Aorta (tissue), 5 donors: Measurements from ENCODE around the gene PARD3. TPM values are rescaled to one million over a fixed set of nuclear protein-coding genes. Genes with fewer than 3 reads are reported as not detected.

Experiments used
- ATAC-seq: fragments of 200-7000 bp; cut with Tn5 transposase; one replicate; pipeline ENCODE4 v1.9.1; 2022; ENCODE audit warnings: moderate library complexity; ENCODE audit not compliant: low FRiP score
- DNase-seq, 2 donors: peaks; one replicate each; pipeline ENCODE4 v3.0.0-alpha.2; 2020
- H3K27ac ChIP-seq, 2 donors: one replicate each; pipeline ENCODE4 v1.5.1; 2013; ENCODE audit warnings: low read length in 2 of 2, mild to moderate bottlenecking in 2 of 2, moderate library complexity in 2 of 2, control low read depth in 1 of 2, inconsistent platforms in 1 of 2, low read depth in 1 of 2
- H3K27me3 ChIP-seq, 2 donors: one replicate each; pipeline ENCODE4 v1.6.1; 2013; ENCODE audit warnings: control low read depth in 1 of 2, low read length in 1 of 2, mild to moderate bottlenecking in 1 of 2, moderate library complexity in 1 of 2; ENCODE audit not compliant: insufficient read depth in 2 of 2, control insufficient read depth in 1 of 2
- H3K36me3 ChIP-seq, 2 donors: one replicate each; pipeline ENCODE4 v1.6.1; 2013; ENCODE audit warnings: control low read depth in 1 of 2, low read length in 1 of 2, mild to moderate bottlenecking in 1 of 2; ENCODE audit not compliant: insufficient read depth in 2 of 2, control insufficient read depth in 1 of 2
- H3K4me1 ChIP-seq, 2 donors: one replicate each; pipeline ENCODE4 v1.6.1; 2013; ENCODE audit warnings: low read length in 2 of 2, control low read depth in 1 of 2, mild to moderate bottlenecking in 1 of 2, moderate library complexity in 1 of 2; ENCODE audit not compliant: insufficient read depth in 2 of 2, control insufficient read depth in 1 of 2
- H3K4me3 ChIP-seq, 2 donors: one replicate each; pipeline ENCODE4 v1.5.1; 2013; ENCODE audit warnings: low read length in 2 of 2, control low read depth in 1 of 2, mild to moderate bottlenecking in 1 of 2
- H3K9me3 ChIP-seq: one replicate; pipeline ENCODE4 v1.6.1; 2013; ENCODE audit warnings: mild to moderate bottlenecking, low read length; ENCODE audit not compliant: control insufficient read depth
- WGBS, 2 donors: extraction: QIAGEN DNeasy Blood & Tissue Kit; methylation state at CpG; one replicate each; pipeline ENCODE4 v1.1.7; 2013; 5-methylcytosine and 5-hydroxymethylcytosine counted together
- intact Hi-C, 2 donors: fragments of 100-400 bp; cut with DNase I; formaldehyde crosslinking; loops; one replicate each; pipeline versions ENCODE4 v1.14.2 to v1.15.0; 2022
- polyA plus RNA-seq, 2 donors: library from polyadenylated mRNA; stranded (reverse); fragments of 200-250 nt; gene quantifications; one replicate each; pipeline ENCODE4 v1.2.3, GENCODE V29; 2013
- total RNA-seq, 2 donors: library from RNA; stranded (reverse); fragmentation: NEBNext Ultra II Directional; extraction: Animal tissue kit (Norgen Biotek cat#: 25700); gene quantifications; one replicate each; pipeline ENCODE4 v1.2.1, GENCODE V29; 2021
- donor health status: healthy with polysubstance abuse.
- donor health status: Bipolar disorder and iron deficiency.
- donor health status: DM: no; HTN: no; CAD: no.
- donor health status: DM: no; HTN: no; CAD: no.
- donor health status: DM: yes; HTN: yes; CAD: no.

PARD3 gene
- total and polyA plus RNA-seq, 4 donors: 6.4 to 33.0 (median 28.7) TPM

GRCh38 chr10:34107626-34108516 lies 707.2 kb downstream of the PARD3 start:
- H3K27ac ChIP-seq: no peak overlapping the region
- no peaks in the 10 kb centered on the region for H3K27me3 ChIP-seq
- H3K36me3 ChIP-seq: no peaks in the 10 kb centered on the region
- intact Hi-C loops: loop anchor here in 1 of 2 donors (10.0 kb wide), 1 partner anchor 773 kb away; the partner anchor contains the start of gene NRP1
- WGBS, 2 donors: 91 to 92% methylated on average over 17 of the region's 17 CpGs
- DNase-seq: no peak
- H3K9me3 ChIP-seq: no peaks in the 10 kb centered on the region
- no peaks in the 10 kb centered on the region for H3K4me1 ChIP-seq
- no peak for ATAC-seq
- no peak overlapping the region for H3K4me3 ChIP-seq

- no peaks in the 10 kb centered on the region for H3K4me1 ChIP-seq
- H3K27ac ChIP-seq: no peak overlapping the region
- WGBS, 2 donors: 96% methylated on average over 7 of the region's 7 CpGs
- H3K9me3 ChIP-seq: no peaks in the 10 kb centered on the region
- DNase-seq (no peak), ATAC-seq (no peak)
- intact Hi-C loops: loop anchor here in 1 of 2 donors (10.0 kb wide), 1 partner anchor 772 kb away; the partner anchor contains the start of gene NRP1
- no peaks in the 10 kb centered on the region for H3K27me3 ChIP-seq
- no peaks in the 10 kb centered on the region for H3K36me3 ChIP-seq
- no peak overlapping the region for H3K4me3 ChIP-seq
These were observed 708.7 kb downstream of the PARD3 start for GRCh38 chr10:34106356-34106885.

DNA sequence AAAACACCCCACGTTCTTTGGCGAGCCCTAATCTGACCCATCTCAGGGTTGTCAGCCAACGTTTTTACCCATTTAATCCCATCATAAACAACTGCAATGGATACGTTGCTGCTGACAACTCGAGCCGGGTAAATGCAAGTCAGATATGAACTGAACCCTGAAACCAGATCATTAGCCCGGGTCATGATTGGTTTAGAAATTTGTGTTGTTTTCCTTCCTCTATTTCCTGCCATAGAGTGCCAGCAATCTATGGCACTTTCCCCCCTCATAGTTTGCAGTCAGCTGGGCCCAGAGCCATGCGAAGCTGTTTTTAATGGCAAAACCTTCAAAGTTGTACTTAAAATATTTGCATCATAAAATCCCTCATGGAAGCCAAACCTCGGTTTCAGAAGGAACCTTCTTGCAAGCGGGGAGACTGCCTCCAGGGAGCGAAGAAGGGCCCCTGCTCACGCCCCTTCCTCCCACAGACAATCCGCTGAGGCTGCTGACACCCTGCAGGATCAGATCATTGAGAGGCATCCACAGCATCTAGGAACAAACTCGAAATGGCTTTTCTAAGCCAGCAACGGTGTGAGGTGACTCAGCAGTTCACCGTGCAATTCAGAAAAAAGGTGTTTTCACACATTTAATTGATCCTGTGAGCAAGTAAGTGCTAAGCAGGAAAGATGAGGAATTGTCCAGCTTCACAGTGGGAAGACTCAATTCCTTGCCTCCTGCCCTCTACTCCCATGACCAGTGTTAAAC lies 710.1 kb downstream of the PARD3 start:
- ATAC-seq (no peak), DNase-seq (no peak)
- no peak overlapping the region for H3K27ac ChIP-seq
- intact Hi-C loops: loop anchor here in 1 of 2 donors (10.0 kb wide), 1 partner anchor 770 kb away; the partner anchor contains the start of gene NRP1
- no peaks in the 10 kb centered on the region for H3K27me3 ChIP-seq
- no peaks in the 10 kb centered on the region for H3K9me3 ChIP-seq
- H3K36me3 ChIP-seq: no peaks in the 10 kb centered on the region
- H3K4me3 ChIP-seq: no peak overlapping the region
- WGBS, 2 donors: 2 to 6% methylated on average over 16 of the region's 16 CpGs
- no peaks in the 10 kb centered on the region for H3K4me1 ChIP-seq

GRCh38 chr10:34102893-34103506 lies 712.1 kb downstream of the PARD3 start:
- H3K27ac ChIP-seq: peak overlapping the region in 1 of 2 donors; percentile 55
- no peaks in the 10 kb centered on the region for H3K4me1 ChIP-seq
- peak; percentile 67 for ATAC-seq
- H3K36me3 ChIP-seq: no peaks in the 10 kb centered on the region
- H3K4me3 ChIP-seq: no peak overlapping the region
- intact Hi-C loops: loop anchor here in 1 of 2 donors (10.0 kb wide), 1 partner anchor 768 kb away; the partner anchor contains the start of gene NRP1
- WGBS, 2 donors: 13 to 23% methylated on average over 9 of the region's 9 CpGs
- no peak for DNase-seq
- H3K27me3 ChIP-seq: no peaks in the 10 kb centered on the region
- H3K9me3 ChIP-seq: no peaks in the 10 kb centered on the region

- H3K27ac ChIP-seq: peak overlapping the region in 1 of 2 donors; percentile 53
- no peaks in the 10 kb centered on the region for H3K9me3 ChIP-seq
- H3K4me3 ChIP-seq: no peak overlapping the region
- 8 to 17% methylated on average over 15 of the region's 15 CpGs for WGBS, 2 donors
- no peaks in the 10 kb centered on the region for H3K36me3 ChIP-seq
- no peaks in the 10 kb centered on the region for H3K27me3 ChIP-seq
- H3K4me1 ChIP-seq: no peaks in the 10 kb centered on the region
- ATAC-seq (peak; percentile 92), DNase-seq (peak; percentile 85)
- intact Hi-C loops: loop anchor here in 1 of 2 donors (10.0 kb wide), 1 partner anchor 767 kb away; the partner anchor contains the start of gene NRP1
These were observed 712.8 kb downstream of the PARD3 start for GRCh38 chr10:34102237-34102673.

- no peaks in the 10 kb centered on the region for H3K4me1 ChIP-seq
- no peak overlapping the region for H3K27ac ChIP-seq
- intact Hi-C loops: loop anchor here in 1 of 2 donors (10.0 kb wide), 1 partner anchor 766 kb away; the partner anchor contains the start of gene NRP1
- DNase-seq (no peak), ATAC-seq (no peak)
- H3K4me3 ChIP-seq: no peak overlapping the region
- H3K9me3 ChIP-seq: no peaks in the 10 kb centered on the region
- 94 to 96% methylated on average over 5 of the region's 5 CpGs for whole genome bisulfite sequencing, 2 donors
- H3K36me3 ChIP-seq: no peaks in the 10 kb centered on the region
- H3K27me3 ChIP-seq: no peaks in the 10 kb centered on the region
These were observed 714.1 kb downstream of the PARD3 start for GRCh38 chr10:34101001-34101400.

GRCh38 chr10:34098821-34099567 lies 716.1 kb downstream of the PARD3 start:
- intact Hi-C loops: no loop called here
- Histone ChIP-seq H3K4me1 (no peaks in the 10 kb centered on the region), H3K36me3 (no peaks in the 10 kb centered on the region), H3K9me3 (peaks cover 2% of the 10 kb centered on the region), H3K27me3 (no peaks in the 10 kb centered on the region), H3K27ac (no peak overlapping the region), H3K4me3 (no peak overlapping the region)
- WGBS, 2 donors: 61 to 63% methylated on average over 8 of the region's 8 CpGs
- ATAC-seq (no peak), DNase-seq (no peak)
